GM23338 (cell line): ENCODE data around the gene HNRNPM. TPM values are rescaled to one million over a fixed set of nuclear protein-coding genes. Genes with fewer than 3 reads are reported as not detected.

Experiments
- ATAC-seq: fragments of 200-7000 bp; cut with Tn5 transposase; 3 replicates; pipeline ENCODE4 v1.9.1; 2020
- DNase-seq: peaks from one replicate; pipeline ENCODE4 v3.0.0-alpha.2; 2015; ENCODE audit warnings: low spot score
- H2AFZ ChIP-seq: fragments of 200-600 bp; sonication (generic); 2 replicates; pipeline ENCODE4 v1.8.0; 2016; ENCODE audit warnings: antibody characterized with exemption, mild to moderate bottlenecking, moderate library complexity
- H3F3A ChIP-seq: fragments of 200-600 bp; sonication (generic); replicated peaks from 2 replicates; pipeline ENCODE4 v1.8.0; 2017; ENCODE audit warnings: antibody characterized with exemption, mixed run types, low read depth
- H3K27ac ChIP-seq: fragments of 200-600 bp; sonication (generic); 2 replicates; pipeline ENCODE4 v1.6.1; 2016; ENCODE audit warnings: low read depth
- H3K27me3 ChIP-seq: fragments of 200-600 bp; sonication (generic); 2 replicates; pipeline ENCODE4 v1.8.0; 2016; ENCODE audit warnings: mild to moderate bottlenecking, mixed run types, moderate library complexity; ENCODE audit not compliant: insufficient read depth
- H3K36me3 ChIP-seq: fragments of 200-600 bp; sonication (generic); 2 replicates; pipeline ENCODE4 v1.8.0; 2016; ENCODE audit warnings: mild to moderate bottlenecking; ENCODE audit not compliant: insufficient read depth
- H3K4me1 ChIP-seq: fragments of 200-600 bp; sonication (generic); 2 replicates; pipeline ENCODE4 v1.8.0; 2016; ENCODE audit warnings: mild to moderate bottlenecking, moderate library complexity; ENCODE audit not compliant: insufficient read depth
- H3K4me2 ChIP-seq: fragments of 200-600 bp; sonication (generic); 2 replicates; pipeline ENCODE4 v1.7.1; 2017; ENCODE audit warnings: mixed run types
- H3K4me3 ChIP-seq: fragments of 200-600 bp; sonication (generic); 2 replicates; pipeline ENCODE4 v1.6.1; 2016; ENCODE audit warnings: mixed run types
- H3K79me2 ChIP-seq: fragments of 200-600 bp; sonication (generic); replicated peaks from 2 replicates; pipeline ENCODE4 v1.8.0; 2017; ENCODE audit warnings: mild to moderate bottlenecking; ENCODE audit not compliant: insufficient read depth
- H3K9me2 ChIP-seq: fragments of 200-600 bp; sonication (generic); 2 replicates; pipeline ENCODE4 v1.8.0; 2017; ENCODE audit not compliant: insufficient read depth
- H4K20me1 ChIP-seq: fragments of 200-600 bp; sonication (generic); replicated peaks from 2 replicates; pipeline ENCODE4 v1.8.0; 2017; ENCODE audit warnings: mild to moderate bottlenecking; ENCODE audit not compliant: insufficient read depth
- H3K27ac Mint-ChIP-seq: 2 replicates; pipeline ENCODE4 v1.8.0; 2020; ENCODE audit warnings: inconsistent platforms, mild to moderate bottlenecking, moderate library complexity, mixed read lengths
- H3K27me3 Mint-ChIP-seq: 3 replicates; pipeline ENCODE4 v1.8.0; 2022; ENCODE audit warnings: low read depth, mild to moderate bottlenecking, moderate library complexity, mixed read lengths, inconsistent platforms; ENCODE audit not compliant: insufficient read depth, poor library complexity
- H3K36me3 Mint-ChIP-seq: 3 replicates; pipeline ENCODE4 v1.8.0; 2021; ENCODE audit warnings: low read depth, mild to moderate bottlenecking, inconsistent platforms, moderate library complexity, mixed read lengths
- H3K4me1 Mint-ChIP-seq: 3 replicates; pipeline ENCODE4 v1.8.0; 2020; ENCODE audit warnings: mild to moderate bottlenecking, inconsistent platforms, mixed read lengths
- H3K4me3 Mint-ChIP-seq: 3 replicates; pipeline ENCODE4 v1.8.0; 2021; ENCODE audit warnings: moderate library complexity, mild to moderate bottlenecking, inconsistent platforms, mixed read lengths
- H3K9me3 Mint-ChIP-seq: 3 replicates; pipeline ENCODE4 v1.8.0; 2020; ENCODE audit warnings: moderate library complexity, mild to moderate bottlenecking, inconsistent platforms, mixed read lengths
- CREB1 ChIP-seq: fragments of 250-450 bp; sonication (Bioruptor Pico); IDR thresholded peaks from 2 replicates; pipeline ENCODE4 v1.5.0; 2020; ENCODE audit warnings: low read depth, mild to moderate bottlenecking, moderate library complexity
- ETS1 ChIP-seq: IDR thresholded peaks from 2 replicates; pipeline ENCODE4 v1.6.1; 2016; ENCODE audit warnings: antibody characterized with exemption
- EZH2 ChIP-seq: fragments of 200-600 bp; sonication (generic); IDR thresholded peaks from one replicate; pipeline ENCODE4 v1.8.0; 2017; ENCODE audit warnings: antibody characterized with exemption, mild to moderate bottlenecking, low read depth; ENCODE audit not compliant: unreplicated experiment
- EZH2phosphoT487 ChIP-seq: fragments of 200-600 bp; sonication (generic); IDR thresholded peaks from one replicate; pipeline ENCODE4 v1.8.1; 2018; ENCODE audit warnings: antibody characterized with exemption; ENCODE audit not compliant: unreplicated experiment
- JUNB ChIP-seq: IDR thresholded peaks from one replicate; pipeline ENCODE4 v1.6.1; 2016; ENCODE audit warnings: antibody characterized with exemption; ENCODE audit not compliant: unreplicated experiment
- NANOG ChIP-seq: IDR thresholded peaks from 2 replicates; pipeline ENCODE4 v1.6.1; 2016; ENCODE audit warnings: antibody characterized with exemption, borderline replicate concordance
- POLR2AphosphoS5 ChIP-seq: IDR thresholded peaks from 2 replicates; pipeline ENCODE4 v1.6.1; 2016; ENCODE audit warnings: antibody characterized with exemption, low read depth
- STAT1 ChIP-seq: IDR thresholded peaks from one replicate; pipeline ENCODE4 v1.6.1; 2016; ENCODE audit warnings: antibody characterized with exemption; ENCODE audit not compliant: unreplicated experiment
- ZNF114 ChIP-seq: fragments of 250-450 bp; sonication (Bioruptor Pico); IDR thresholded peaks from 2 replicates; pipeline ENCODE4 v1.5.0; 2020; ENCODE audit warnings: mild to moderate bottlenecking, moderate library complexity
- ZNF331 ChIP-seq: fragments of 250-450 bp; sonication (Bioruptor Pico); IDR thresholded peaks from 2 replicates; pipeline ENCODE4 v1.5.0; 2020; ENCODE audit warnings: low read depth, mild to moderate bottlenecking, moderate library complexity
- polyA plus RNA-seq: library from polyadenylated mRNA; unstranded; fragments of >200 nt; fragmentation: Nextera tagmentation; extraction: Ambion mirVana; gene quantifications from 2 replicates; pipeline ENCODE4 v1.2.1, GENCODE V29; 2016
- total RNA-seq: library from RNA; depleted of rRNA; stranded (reverse); fragments of >200 nt; shearing (Covaris generic); gene quantifications from 2 replicates; pipeline ENCODE4 v1.2.3, GENCODE V29; 2014

The HNRNPM gene
- total and polyA plus RNA-seq, 2 experiments from 2014 or later, result 291 to 389 TPM

DNA sequence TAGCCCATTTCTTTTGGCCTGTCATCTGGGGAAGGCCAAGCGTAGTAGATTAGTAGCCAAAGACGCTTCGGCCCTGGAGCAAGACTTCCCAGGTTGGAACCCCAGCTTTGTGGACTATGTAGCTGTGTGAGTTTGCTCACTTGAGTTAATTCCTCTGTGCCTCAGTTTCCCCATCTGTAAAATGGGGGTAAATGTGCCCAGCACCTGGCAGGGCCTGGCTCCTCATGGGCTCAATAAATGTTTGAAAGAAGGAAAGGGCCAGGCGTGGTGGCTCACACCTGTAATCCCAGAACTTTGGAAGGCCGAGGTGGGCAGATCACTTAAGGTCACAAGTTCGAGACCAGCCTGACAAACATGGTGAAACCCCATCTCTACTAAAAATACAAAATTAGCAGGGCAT, 14.9 kb upstream of the HNRNPM start:
- no peak overlapping the region for H3K27ac Mint-ChIP-seq
- Histone ChIP-seq H4K20me1 (no peaks in the 10 kb centered on the region), H3K4me3 (no peak overlapping the region), H3K27ac (no peak overlapping the region), H3K4me1 (no peaks in the 10 kb centered on the region), H3K9me2 (no peaks in the 10 kb centered on the region), H3F3A (no peaks in the 10 kb centered on the region), H3K27me3 (no peaks in the 10 kb centered on the region), H3K4me2 (no peak overlapping the region), H3K79me2 (no peaks in the 10 kb centered on the region), H2AFZ (no peak overlapping the region), H3K36me3 (no peaks in the 10 kb centered on the region)
- TF ChIP-seq STAT1 (no peak), CREB1 (CRISPR knock-in tag) (no peak), ETS1 (no peak), ZNF331 (CRISPR knock-in tag) (no peak), NANOG (no peak), POLR2AphosphoS5 (no peak), EZH2phosphoT487 (no peak), EZH2 (no peak)
- no peaks in the 10 kb centered on the region; the same call in none of the 3 replicates for H3K36me3 Mint-ChIP-seq
- DNase-seq (no peak), ATAC-seq (no peak)
- no peaks in the 10 kb centered on the region for H3K4me1 Mint-ChIP-seq
- H3K4me3 Mint-ChIP-seq, result no peak overlapping the region
- no peaks in the 10 kb centered on the region for H3K9me3 Mint-ChIP-seq
- peaks cover 11% of the 10 kb centered on the region for H3K27me3 Mint-ChIP-seq

DNA sequence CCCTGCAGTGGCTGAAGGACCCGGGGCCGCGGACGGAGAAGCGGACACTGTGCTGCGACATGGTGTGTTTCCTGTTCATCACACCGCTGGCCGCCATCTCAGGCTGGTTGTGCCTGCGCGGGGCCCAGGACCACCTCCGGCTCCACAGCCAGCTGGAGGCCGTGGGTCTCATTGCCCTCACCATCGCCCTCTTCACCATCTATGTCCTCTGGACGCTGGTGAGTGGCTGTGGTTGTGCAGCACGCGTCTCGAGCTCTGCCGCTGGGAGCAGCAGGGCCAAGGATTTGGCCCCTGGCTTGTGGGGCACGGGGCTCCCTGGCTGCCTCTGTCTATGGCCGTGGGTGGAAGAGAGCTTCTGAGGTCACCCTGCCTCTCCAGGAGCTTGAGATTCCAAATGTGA, 14.1 kb upstream of the HNRNPM start:
- no peak overlapping the region for H2AFZ ChIP-seq
- H3K4me1 Mint-ChIP-seq, result no peaks in the 10 kb centered on the region; the same call in 2 of the 3 replicates
- no peaks in the 10 kb centered on the region for H3K9me3 Mint-ChIP-seq
- no peak overlapping the region for H3K4me2 ChIP-seq
- DNase-seq, result no peak
- no peak for ATAC-seq
- H3K27me3 Mint-ChIP-seq, result peaks cover 9% of the 10 kb centered on the region
- H3K9me2 ChIP-seq, result no peaks in the 10 kb centered on the region
- no peaks in the 10 kb centered on the region for H3K4me1 ChIP-seq
- H3K27ac Mint-ChIP-seq, result no peak overlapping the region
- H3K27ac ChIP-seq, result no peak overlapping the region
- no peaks in the 10 kb centered on the region for H4K20me1 ChIP-seq
- H3K36me3 ChIP-seq, result no peaks in the 10 kb centered on the region
- no peaks in the 10 kb centered on the region for H3K79me2 ChIP-seq
- no peak overlapping the region for H3K4me3 Mint-ChIP-seq
- H3K36me3 Mint-ChIP-seq, result no peaks in the 10 kb centered on the region; the same call in none of the 3 replicates
- H3K27me3 ChIP-seq, result no peaks in the 10 kb centered on the region
- TF ChIP-seq ETS1, result no peak
- H3F3A ChIP-seq, result no peaks in the 10 kb centered on the region
- H3K4me3 ChIP-seq, result no peak overlapping the region

GRCh38 chr19:8438236-8438635, 6.5 kb upstream of the HNRNPM start:
- Histone ChIP-seq H3K4me2 (no peak overlapping the region), H3K27me3 (no peaks in the 10 kb centered on the region), H3K4me1 (peaks cover 8% of the 10 kb centered on the region; the same call in 1 of the 2 replicates), H3K79me2 (no peaks in the 10 kb centered on the region), H3K9me2 (no peaks in the 10 kb centered on the region), H3K27ac (no peak overlapping the region), H3F3A (peaks cover 14% of the 10 kb centered on the region), H2AFZ (no peak overlapping the region), H3K4me3 (no peak overlapping the region), H4K20me1 (no peaks in the 10 kb centered on the region), H3K36me3 (no peaks in the 10 kb centered on the region; the same call in 1 of the 2 replicates)
- ATAC-seq (no peak), DNase-seq (no peak)
- H3K27me3 Mint-ChIP-seq, result no peaks in the 10 kb centered on the region
- peaks cover 11% of the 10 kb centered on the region for H3K4me1 Mint-ChIP-seq
- H3K9me3 Mint-ChIP-seq, result no peaks in the 10 kb centered on the region
- peak overlapping the region; percentile 42 for H3K27ac Mint-ChIP-seq
- H3K36me3 Mint-ChIP-seq, result peaks cover 3% of the 10 kb centered on the region; the same call in 1 of the 3 replicates
- no peak overlapping the region for H3K4me3 Mint-ChIP-seq
- TF ChIP-seq EZH2phosphoT487, result no peak
- TF ChIP-seq ZNF114, result no peak
- no peak for TF ChIP-seq CREB1 (CRISPR knock-in tag)
- no peak for TF ChIP-seq NANOG
- TF ChIP-seq JUNB, result no peak
